Suppressor macrophage treated with lipopolysaccharide for 4 hours (primary cell): ENCODE data around the gene MICALL1.

Experiments used
- DNase-seq: peaks from one replicate; pipeline ENCODE4 v3.0.0-alpha.2; 2020

MICALL1 gene

DNA sequence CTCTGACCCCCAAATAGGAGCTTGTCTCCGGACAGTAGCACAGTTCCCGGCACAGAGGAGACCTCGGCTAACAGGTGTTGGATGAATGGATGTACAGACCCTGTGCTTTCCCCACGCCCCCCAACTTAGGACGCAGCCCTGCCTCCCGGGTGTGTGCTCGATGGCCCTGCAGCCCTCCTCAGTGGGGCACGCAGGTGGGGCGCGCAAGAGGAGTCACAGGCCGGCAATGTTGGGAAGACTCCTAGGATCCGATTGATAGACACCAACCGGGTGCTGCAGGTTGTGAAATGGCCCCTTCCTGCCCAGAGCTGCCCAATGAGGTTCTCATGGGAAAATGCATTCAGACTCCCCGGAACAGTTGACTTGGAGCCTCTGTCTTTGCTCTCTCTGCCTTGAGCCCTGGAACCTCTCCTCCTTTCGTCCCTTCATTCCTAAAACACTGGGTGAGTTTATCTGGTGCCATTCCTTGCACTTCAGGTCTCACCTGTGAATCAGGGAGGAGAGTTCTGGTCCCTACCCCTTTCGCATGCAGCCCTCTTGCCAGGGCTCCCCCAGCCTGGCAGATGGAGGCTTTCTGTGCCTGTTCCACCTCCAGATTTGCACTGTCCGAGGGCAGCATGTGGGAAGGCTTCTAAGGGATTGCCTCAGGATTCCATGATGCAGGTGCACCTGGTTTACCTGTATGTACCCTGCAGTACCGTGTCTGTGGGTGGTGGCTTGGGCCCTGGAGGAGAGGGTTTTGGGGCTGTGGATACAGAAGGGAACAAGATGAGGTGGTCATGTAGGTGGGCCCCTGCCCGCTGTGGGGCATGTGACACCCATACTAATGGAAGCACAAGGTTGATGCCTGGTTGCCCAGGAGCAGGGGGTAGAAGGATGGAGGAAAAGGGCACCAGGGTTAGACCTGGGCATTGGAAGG is 1.2 kb downstream of the MICALL1 start:
- DNase-seq: no peak

DNA sequence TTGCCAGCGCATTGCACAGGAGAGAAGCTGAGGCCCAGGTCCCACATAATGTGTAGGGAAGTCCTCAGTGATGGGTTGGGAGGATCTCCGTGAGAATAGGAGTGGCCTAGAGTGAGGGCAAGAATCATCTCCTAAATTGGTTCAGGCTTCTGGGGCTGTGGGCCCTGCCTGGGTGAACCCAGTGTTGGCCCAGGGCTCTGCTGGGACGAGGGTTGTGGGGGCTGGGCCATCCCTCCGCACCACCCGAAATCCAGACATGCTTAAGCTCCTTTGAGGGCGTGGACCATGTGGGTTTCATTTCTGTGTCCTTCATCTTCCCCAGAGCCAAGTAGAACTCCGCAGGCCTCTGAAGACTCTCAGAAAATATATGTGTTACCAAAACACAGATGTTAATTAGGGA is 3.7 kb downstream of the MICALL1 start:
- DNase-seq: no peak

DNA sequence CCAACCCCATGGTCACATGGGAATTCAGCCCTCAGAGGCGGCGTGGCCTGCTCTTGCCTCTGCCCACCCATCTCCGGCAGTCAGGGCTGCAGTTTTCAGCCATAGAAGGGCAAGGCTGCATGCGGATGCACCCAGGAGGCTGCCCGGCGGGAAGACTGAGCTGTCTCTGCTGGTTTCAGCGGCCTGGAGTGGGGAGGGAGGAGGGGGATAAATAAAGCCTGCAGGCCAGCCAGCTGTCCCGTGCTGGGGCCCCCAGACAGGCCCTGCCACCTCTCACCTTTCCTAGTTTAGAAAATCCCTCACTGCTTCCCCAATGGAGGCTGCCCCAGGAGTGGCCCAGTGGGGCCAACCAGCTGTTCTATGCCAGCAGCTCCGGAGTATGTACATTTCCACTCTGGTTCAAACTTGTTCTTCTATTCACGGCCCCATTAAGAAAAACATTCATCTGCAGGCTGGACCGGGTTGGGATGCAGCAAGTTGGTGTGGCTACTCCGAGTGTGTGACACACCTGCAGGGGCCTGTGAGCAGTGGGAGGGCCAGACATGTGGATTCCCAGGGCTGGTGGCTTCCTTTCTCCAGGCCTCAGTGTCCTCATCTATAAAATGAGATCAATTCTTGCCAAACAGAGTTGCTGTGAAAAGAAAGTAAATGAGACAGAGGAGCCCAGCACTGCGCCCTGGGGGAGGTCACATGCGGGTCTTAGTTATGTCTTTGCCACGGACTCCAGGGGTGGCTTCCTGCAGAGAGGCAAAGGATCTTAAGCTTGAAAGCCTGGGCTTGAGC is 5.0 kb downstream of the MICALL1 start:
- DNase-seq: no peak

DNA sequence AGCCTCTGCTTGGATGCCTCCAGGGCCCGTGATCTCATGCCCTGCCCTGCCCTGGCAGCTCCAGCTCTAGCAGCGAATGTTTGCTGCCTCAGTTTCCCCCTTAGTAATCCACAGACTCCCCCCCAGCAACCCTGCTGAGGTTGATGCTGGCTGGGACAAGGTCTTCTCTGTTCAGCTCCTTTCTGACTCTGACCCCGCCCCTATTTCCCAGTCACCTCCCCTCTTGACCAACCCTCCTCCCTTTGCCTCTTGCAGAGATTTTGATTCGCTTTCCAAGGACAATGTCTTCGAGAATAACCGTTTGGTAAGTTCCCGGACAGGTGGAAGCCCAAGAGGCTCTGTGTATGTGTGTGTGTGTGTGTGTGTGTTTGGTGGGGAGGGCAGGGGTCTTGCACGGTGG is 5.6 kb downstream of the MICALL1 start:
- DNase-seq: no peak

GRCh38 chr22:37912171-37912570 is 6.1 kb downstream of the MICALL1 start:
- DNase-seq: no peak

- peak; percentile 8 for DNase-seq
Measured at GRCh38 chr22:37913233-37913721, 7.2 kb downstream of the MICALL1 start.

DNA sequence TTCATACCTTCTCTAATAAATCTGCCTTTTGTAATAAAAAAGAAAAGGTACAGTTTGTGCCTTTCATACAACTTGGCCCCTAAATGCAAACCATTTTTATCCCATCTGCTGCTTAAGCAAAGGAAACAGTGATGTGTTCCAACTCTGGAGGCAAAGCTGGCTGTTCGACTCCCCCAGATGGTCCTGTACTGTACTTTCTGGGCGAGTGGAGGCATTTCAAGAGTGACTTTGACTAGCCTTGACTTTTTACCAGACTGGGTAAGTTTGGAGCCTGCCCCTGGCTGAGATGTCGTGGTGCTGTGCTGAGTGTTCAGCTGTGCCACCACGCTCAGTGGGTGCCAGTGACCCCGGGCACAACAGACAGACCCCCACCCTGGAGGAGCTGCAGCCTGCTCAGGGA is 10.2 kb downstream of the MICALL1 start:
- no peak for DNase-seq

DNA sequence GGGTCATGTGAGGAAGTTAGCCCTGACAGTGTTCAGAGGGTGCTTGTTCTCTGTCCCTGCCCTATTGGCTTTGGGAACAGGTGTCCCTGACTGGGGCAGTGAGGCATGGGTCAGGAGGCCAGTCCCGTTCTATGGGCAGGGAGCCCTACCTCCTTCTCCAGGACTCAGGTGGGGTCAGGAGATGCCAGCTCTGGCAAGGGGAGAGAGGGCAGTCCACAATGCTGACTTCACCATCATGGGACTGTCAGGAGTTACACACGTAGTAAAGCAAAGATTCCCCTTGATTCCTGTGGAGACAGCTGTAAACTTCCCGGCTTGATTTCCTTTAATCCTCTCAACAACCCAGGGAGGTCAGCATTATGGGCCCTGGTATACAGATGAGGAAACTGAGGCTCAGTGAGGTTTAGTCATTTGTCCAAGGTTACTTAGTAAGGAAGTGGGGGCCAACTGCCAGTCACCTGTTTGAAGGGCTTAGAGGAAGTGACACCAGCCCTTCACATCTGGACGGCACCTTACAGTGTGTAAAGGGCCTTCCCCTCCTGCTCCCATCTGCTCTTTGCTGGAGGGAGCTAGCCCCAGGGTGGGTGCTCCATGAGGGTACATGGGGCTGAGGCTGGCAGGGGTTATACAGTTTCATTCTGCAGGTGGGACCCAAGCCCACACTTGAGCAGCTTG is 11.9 kb downstream of the MICALL1 start:
- DNase-seq: no peak

GRCh38 chr22:37918580-37919270 is 12.6 kb downstream of the MICALL1 start:
- no peak for DNase-seq

- DNase-seq: peak; percentile 53
Measured at GRCh38 chr22:37920126-37920525, 14.0 kb downstream of the MICALL1 start.

DNA sequence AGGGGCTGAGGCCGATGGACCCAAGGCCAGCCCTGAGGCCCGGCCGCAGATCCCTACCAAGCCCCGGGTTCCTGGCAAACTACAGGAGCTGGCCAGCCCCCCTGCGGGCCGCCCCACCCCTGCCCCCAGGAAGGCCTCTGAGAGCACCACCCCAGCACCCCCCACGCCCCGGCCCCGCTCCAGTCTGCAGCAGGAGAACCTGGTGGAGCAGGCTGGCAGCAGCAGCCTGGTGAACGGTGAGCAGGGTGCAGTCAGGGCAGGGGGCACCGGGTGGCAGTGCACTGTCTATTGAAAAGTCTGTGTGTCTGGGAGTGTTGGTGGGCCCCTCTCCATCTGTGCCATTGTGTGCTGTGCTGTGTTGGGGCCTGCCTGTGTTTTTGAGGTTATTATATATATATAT is 16.1 kb downstream of the MICALL1 start:
- no peak for DNase-seq

- no peak for DNase-seq
Measured at GRCh38 chr22:37923927-37924326, 17.8 kb downstream of the MICALL1 start.

DNA sequence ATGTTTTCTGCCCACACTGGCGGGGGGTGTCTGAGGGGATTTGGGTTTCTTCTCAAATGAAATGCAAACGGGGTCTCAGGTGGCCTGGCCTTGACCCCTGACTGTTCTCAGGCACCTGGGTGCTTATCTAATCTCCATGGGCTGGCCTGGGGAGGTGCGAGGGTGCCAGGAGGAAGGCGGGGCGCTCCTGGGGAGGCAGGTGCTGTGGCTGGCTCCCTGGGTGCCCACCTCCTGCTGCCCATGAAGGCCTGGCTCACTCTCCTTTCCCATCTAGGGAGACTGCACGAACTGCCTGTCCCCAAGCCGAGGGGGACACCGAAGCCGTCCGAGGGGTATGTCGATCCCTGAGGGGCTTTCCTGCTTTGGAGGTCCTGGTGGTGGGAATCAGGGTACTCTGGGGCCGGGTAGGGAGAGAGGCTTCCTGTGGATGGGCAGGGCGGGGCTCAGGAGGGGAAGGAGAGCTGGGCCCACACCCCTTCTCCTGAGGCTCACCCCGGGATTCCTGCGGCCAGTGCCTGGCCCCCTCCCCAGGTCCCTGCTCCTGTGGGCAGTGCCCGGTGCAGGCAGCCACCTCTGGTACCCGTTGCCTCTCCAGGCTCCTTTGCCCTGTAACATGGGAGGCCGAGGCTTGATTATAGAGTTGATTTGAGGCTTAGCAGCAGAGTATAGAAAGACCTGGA is 18.4 kb downstream of the MICALL1 start:
- no peak for DNase-seq

GRCh38 chr22:37925330-37925729 is 19.2 kb downstream of the MICALL1 start:
- no peak for DNase-seq

- no peak for DNase-seq
Measured at GRCh38 chr22:37925767-37926166, 19.7 kb downstream of the MICALL1 start.

GRCh38 chr22:37926358-37926757 is 20.3 kb downstream of the MICALL1 start:
- no peak for DNase-seq

- no peak for DNase-seq
Measured at GRCh38 chr22:37926771-37927636, 20.9 kb downstream of the MICALL1 start.

DNA sequence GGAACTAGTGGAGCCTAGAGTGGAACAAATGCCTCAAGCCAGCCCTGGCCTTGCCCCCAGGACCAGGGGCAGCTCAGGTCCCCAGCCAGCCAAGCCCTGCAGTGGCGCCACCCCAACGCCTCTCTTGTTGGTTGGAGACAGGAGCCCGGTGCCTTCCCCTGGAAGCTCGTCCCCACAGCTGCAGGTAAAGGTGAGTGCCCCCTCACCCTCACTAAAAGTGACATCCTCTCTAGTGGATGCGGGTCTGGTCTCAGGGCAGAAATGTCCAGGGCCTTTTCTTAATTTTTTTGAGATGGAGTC is 21.5 kb downstream of the MICALL1 start:
- DNase-seq: no peak

GRCh38 chr22:37929390-37929789 is 23.3 kb downstream of the MICALL1 start:
- no peak for DNase-seq

DNA sequence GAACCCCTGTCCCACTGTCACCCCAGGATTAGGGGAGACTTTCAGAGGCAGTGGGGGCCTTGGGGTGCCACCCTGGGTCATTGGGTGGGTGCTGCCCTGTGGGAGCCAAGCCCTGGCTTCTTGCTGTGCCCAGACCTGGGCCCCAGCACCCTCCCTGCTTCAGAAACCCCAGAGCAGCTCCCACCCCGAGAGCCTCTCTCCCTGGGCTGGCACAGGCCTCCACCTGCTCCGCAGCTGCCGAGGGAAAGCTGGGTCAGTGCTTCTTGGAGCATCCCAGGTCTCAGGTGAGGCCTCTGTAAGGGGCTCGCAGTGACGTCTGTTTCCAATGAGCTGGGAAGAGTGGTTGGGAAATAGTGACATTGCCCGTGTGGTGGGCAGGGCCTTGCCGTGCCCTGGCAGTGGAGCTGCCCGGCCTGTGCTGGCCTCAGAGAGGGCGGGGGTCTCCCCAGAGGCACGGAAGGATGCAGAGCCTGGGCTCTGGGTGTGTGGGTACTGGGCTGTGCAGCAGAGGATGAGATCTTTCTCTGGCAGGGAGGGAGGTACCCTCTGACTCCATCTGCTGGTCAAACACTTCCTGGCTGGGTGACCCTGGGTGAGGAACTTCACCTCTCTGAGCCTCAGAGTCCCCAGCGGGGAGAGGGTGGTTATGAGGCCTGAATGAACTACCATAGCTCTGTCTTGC is 24.3 kb downstream of the MICALL1 start:
- DNase-seq: peak; percentile 21
